ENCODE data around the gene TMEM169. TPM values are rescaled to one million over a fixed set of nuclear protein-coding genes. Genes with fewer than 3 reads are reported as not detected.

TMEM169 gene
- total RNA-seq, 4 donors from 2014 or later: 0.09 to 0.29 (median 0.19) TPM; not detected in 1

GRCh38 chr2:216151313-216152025 is 69.8 kb downstream of the TMEM169 start:
- TF ChIP-seq CTCF (IDR thresholded peaks at IDR 0.05) (no peak), POLR2A (IDR thresholded peaks at IDR 0.05) (no peak)
- Histone ChIP-seq H3K9me3 (no peaks in the 10 kb centered on the region), H3K4me1 (no peaks in the 10 kb centered on the region), H3K27ac (no peak overlapping the region), H3K36me3 (peaks cover 0 to 100% (median 21%) of the 10 kb centered on the region in 3 donors), H3K27me3 (no peaks in the 10 kb centered on the region), H3K4me3 (no peak overlapping the region)
- no peak for DNase-seq
- intact Hi-C loops (cut with DNase I): no loop called here
- 90 to 97% methylated on average over 7 of the region's 7 CpGs for WGBS, 2 donors

Other genes with a start within 250 kb of the TMEM169 start
- 10 to 100 TPM; 37.0 to 71.2 (median 40.5) TPM for gene MREG, start 68.4 kb upstream of the TMEM169 start, total RNA-seq
- 1 to 10 TPM; 1.5 to 6.8 (median 5.1) TPM for gene PECR, start 110 bp upstream of the TMEM169 start, total RNA-seq
- gene XRCC5, start 27.4 kb downstream of the TMEM169 start, total RNA-seq: 100 to 1,000 TPM in 3 of 4 donors, 10 to 100 TPM in 1; 87.3 to 202 (median 170) TPM

All from esophagus squamous epithelium (tissue), 5 donors.